Hair follicle dermal papilla cell (primary cell): ENCODE data around the gene KRTAP24-1. TPM values are rescaled to one million over a fixed set of nuclear protein-coding genes. Genes with fewer than 3 reads are reported as not detected.

Source experiments
- total RNA-seq: library from RNA; depleted of rRNA; stranded (reverse); fragments of >200 nt; gene quantifications from 2 replicates; pipeline ENCODE4 v1.2.3, GENCODE V29; 2012

The KRTAP24-1 gene
- total RNA-seq, result not detected in 2 replicates

GRCh38 chr21:30282850-30283249, at the start of gene KRTAP24-1:
Gene KRTAP24-1, minus strand, starts transcription at chr21:30282950. Its CDS starts 18 bp downstream, at chr21:30282932.

GRCh38 chr21:30320215-30320614, 37.5 kb upstream of the KRTAP24-1 start, which contains the start of gene KRTAP26-1:
Gene KRTAP26-1, minus strand, starts transcription at chr21:30320315. Its CDS starts 280 bp downstream, at chr21:30320035.

GRCh38 chr21:30289215-30289614, 6.5 kb upstream of the KRTAP24-1 start, which contains the start of gene KRTAP25-1:
Gene KRTAP25-1, minus strand, starts transcription at chr21:30289514. Its CDS starts 24 bp downstream, at chr21:30289490.

Other genes starting within 250 kb of the KRTAP24-1 start
- gene CLDN17, start 116.1 kb downstream of the KRTAP24-1 start, total RNA-seq, result not detected in 2 replicates
- gene CLDN8, start 66.9 kb downstream of the KRTAP24-1 start, total RNA-seq, result under 0.01 TPM in 1 of 2 replicates, not detected in the other
- gene KRTAP25-1, start 6.6 kb upstream of the KRTAP24-1 start, total RNA-seq, result not detected in 2 replicates
- not detected in 2 replicates for gene KRTAP26-1, start 37.4 kb upstream of the KRTAP24-1 start, total RNA-seq
- gene KRTAP27-1, start 54.7 kb upstream of the KRTAP24-1 start, total RNA-seq, result not detected in 2 replicates
- gene KRTAP23-1, start 65.7 kb upstream of the KRTAP24-1 start, total RNA-seq, result not detected in 2 replicates
- not detected in 2 replicates for gene KRTAP13-2, start 89.3 kb upstream of the KRTAP24-1 start, total RNA-seq
- not detected in 2 replicates for gene KRTAP13-1, start 113.1 kb upstream of the KRTAP24-1 start, total RNA-seq
- not detected in 2 replicates for gene KRTAP13-3, start 143.0 kb upstream of the KRTAP24-1 start, total RNA-seq
- gene KRTAP13-4, start 147.3 kb upstream of the KRTAP24-1 start, total RNA-seq, result not detected in 2 replicates
- gene KRTAP15-1, start 157.3 kb upstream of the KRTAP24-1 start, total RNA-seq, result not detected in 2 replicates
- gene KRTAP19-1, start 197.4 kb upstream of the KRTAP24-1 start, total RNA-seq, result not detected in 2 replicates
- not detected in 2 replicates for gene KRTAP19-2, start 204.5 kb upstream of the KRTAP24-1 start, total RNA-seq
- gene KRTAP19-3, start 209.1 kb upstream of the KRTAP24-1 start, total RNA-seq, result not detected in 2 replicates
- gene KRTAP19-4, start 214.2 kb upstream of the KRTAP24-1 start, total RNA-seq, result not detected in 2 replicates
- gene KRTAP19-5, start 219.2 kb upstream of the KRTAP24-1 start, total RNA-seq, result not detected in 2 replicates